NOMO-1 (cell line): Measurements from ENCODE around the gene FKTN.

ENCODE experiments used
- DNase-seq, 2 experiments: peaks; one replicate each; lab custom pipeline; 2025; ENCODE audit not compliant: unreplicated experiment in 2 of 2; lab: John Stamatoyannopoulos, UW

FKTN gene

DNA sequence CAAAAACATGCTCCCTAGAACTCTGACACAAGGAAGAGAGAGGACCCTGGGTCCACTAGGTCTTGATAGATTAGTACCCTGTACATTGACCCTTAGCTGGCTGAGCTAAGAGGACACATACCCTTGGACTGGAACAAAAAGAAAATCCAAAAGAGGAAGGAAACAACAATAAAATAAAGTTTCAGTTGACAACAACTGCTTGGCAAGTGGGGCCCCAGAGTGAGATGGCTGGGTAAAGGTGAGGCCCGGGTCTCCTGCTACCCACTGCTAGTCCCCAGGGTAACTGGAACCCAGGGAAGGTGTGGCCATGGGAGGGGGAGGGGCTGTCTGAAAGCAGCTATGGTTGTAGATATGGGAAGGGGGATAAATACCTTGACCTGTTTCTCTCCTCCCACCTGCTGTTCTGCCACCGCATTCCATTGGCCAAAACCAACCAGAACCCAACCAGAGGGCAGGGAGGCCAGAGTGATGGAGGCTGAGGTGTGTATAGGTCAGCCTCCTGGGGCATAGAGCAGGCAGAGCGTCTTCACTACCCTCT is 116.0 kb downstream of the FKTN start:
- DNase-seq, result peak; percentile 63 to 65

DNA sequence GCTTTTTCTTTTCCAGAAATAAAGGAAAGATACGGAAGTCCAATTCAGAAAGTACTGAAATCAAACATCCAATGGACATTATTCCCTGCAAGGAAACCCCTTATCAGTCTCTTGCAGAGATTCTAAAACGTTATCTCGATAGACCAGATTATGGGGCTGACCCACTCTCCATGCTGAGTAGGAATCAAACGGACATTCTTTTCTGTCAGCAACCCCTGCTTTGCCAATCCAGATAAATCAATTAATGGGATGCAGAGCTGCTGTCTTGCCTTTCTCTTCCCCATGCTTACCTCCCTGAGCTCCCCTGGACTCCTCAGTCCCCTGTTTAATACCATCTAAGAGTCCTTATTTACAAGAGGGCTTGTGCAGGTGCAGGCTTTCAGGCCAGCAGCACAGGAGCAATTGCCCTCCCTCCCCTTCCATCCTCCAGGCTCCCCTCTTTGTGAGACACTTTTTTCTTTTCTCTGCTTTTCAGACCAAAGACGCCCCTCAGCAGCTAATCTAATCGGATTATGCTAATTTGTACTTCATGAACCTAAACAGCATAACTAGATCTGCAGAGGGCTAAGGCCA is 118.5 kb downstream of the FKTN start:
- no peak for DNase-seq

DNA sequence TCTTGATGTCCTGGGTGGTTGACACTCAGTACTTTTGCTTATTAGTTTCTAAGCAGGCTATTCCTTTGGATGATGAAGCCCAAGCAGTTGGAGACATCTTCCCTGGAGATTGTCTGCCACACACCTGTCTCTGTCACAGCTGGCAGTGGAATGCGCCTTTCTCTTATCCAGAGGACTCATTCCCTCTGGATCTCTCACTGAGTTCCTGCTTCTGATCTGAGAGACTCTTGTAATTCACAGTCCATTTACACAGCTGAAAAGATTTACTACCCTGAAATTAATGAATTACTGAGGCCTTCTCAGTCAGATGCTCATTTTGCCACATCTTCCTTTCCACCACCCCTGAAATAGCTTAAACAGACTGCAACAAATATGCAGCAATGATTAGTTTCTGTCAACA is 120.2 kb downstream of the FKTN start:
- no peak for DNase-seq

DNA sequence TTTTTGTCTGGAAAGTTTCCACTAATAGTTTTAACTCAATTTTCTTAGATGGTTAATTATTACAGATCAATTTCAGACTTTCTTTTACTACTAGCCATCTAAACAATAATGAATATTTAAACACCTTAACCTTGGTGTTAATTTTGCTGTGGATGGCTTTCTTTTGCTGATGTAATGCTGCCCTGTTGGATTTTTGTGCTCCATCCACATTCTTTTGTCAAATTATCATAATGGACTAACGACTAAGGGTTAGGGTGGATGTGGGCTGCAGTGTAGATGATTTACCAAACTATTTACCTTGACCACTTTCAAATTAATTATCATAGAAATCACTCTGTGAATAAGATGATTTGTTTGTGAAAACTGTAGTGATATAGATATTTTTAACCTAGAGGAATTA is 120.8 kb downstream of the FKTN start:
- no peak for DNase-seq

DNA sequence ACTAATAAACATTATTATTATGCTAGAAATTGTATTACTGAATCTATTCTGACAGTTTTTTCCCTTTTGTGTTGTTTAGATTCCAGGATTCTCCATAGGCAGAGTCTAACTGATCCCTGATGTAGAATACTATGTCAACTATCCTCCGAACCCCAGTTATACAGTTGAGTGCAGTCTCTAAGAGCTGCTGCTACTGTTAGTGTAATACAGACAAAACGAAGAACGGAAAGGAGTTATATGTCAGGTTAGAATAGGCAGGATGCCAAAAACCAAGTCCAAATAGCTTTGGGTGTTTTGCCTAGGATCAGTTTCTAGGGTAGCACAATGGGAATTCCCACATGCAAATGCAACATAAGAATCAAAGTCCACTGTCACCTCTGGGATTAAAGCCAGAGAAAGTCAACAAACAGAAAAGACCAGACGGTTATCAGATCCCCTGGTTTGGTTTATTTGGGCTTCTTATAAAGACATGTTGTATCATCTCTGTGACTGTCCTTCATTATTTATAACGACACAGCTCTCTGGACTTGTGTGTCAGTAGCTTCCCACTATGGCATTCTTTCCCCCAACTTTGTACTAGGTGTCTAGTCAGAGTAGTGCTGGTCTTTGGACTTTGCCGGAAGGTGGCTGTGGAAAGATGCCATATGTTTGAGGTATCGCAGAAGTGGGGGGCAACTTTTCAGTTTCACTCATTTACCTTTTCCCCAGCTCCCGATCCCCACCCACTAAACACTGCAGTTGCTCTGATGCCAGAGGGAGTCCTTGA is 121.5 kb downstream of the FKTN start:
- DNase-seq, result no peak

DNA sequence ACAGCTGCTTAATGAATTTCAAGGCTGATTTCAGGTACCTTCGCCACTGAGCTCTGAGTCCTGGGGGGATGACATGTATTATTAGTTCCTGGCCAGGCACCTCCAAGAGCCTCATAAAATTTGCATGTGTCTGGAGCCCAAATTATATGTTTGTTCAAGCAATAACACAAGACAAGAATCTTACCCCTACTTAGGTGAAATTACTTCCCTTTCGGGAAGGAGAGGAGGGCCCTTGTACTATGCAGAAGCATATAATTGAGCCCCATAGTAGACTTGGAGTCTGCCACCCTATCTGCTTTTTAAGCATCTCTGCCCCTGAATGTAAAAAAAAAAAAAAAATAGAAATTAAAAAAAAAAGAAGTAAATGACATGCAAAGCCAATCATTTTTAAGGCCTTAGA is 123.4 kb downstream of the FKTN start:
- no peak for DNase-seq

DNA sequence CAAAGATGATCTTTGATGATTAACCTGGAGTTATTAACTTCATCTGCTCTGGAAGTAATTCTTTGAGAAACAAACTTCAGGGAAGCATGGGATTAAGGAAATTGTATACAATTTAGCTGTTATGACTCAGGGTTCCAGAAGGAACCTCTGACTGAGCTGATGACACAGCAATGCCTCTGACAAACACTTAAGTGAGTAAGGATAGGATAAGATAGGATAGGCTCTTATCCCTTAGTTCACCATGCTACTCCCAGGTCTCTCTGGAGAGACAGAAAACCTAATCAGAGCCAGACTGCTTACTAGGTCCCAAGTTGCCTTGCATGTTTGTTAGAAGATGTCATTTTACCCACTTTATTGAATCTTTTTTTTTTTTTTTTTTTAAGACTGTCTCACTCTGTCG is 123.8 kb downstream of the FKTN start:
- no peak for DNase-seq

DNA sequence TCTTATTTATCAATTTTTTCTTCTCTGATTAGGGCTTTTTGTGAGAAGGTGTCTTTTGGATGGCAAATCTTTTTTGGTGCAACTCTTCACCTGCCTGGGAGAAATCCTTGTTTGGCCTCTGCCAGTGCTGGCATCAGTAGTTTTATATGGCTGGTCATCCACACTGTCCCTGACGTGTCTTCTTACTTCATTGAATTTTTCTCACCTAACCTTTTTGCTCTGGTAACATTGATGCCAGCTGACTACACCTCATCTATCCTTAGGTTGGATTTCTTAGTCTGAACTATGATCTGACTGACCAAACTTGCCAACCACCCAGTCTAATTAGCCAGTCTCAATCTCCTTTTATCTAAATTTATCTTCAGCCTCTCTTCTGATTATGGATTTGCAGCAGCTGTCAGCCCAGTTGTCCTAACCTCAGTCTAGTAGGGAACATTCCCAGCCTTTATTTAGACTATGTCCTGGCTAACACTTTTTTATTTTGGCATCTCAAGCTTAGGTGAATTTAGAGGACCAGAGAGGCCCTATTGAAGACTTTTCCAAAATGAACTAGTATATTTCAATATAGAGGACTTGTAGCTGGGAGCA is 125.9 kb downstream of the FKTN start:
- no peak for DNase-seq

DNA sequence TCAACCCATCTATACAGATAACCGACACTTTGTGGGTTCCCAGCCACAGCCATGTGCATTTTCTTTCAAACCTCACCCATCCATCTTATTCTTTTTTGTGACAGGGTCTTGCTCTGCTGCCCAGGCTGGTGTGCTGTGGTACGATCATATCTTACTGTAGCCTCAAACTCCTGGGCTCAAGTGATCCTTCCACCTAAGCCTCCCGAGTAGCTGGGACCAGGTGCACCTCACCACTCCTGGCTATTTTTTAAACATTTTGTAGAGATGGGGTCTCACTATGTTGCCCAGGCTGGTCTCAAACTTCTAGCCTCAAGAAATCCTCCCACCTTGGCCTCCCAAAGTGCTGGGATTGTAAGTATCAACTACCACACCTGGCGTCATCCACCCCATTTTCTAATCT is 129.0 kb downstream of the FKTN start:
- no peak for DNase-seq
